AG04450 (cell line): ENCODE results near the gene CCDC117. TPM values are rescaled to one million over a fixed set of nuclear protein-coding genes. Genes with fewer than 3 reads are reported as not detected.

Source experiments
- CTCF ChIA-PET: fragments of 300-600, 350-600 bp; formaldehyde crosslinking; extraction: SDS; loops from one replicate; lab custom pipeline; 2022; ENCODE audit warnings: antibody characterized with exemption, inconsistent platforms; lab: Charles Lee
- POLR2A ChIA-PET: fragments of 350-600 bp; formaldehyde crosslinking; extraction: SDS; loops from one replicate; lab custom pipeline; 2021; ENCODE audit warnings: antibody characterized with exemption, inconsistent platforms; lab: Yijun Ruan, JAX
- DNase-seq: peaks from one replicate; pipeline ENCODE4 v3.0.0-alpha.2; 2011; ENCODE audit warnings: low read depth, low spot score
- H3K27ac ChIP-seq: one replicate; pipeline ENCODE4 v1.5.1; 2012; ENCODE audit warnings: low read depth, low read length, control low read depth
- H3K27me3 ChIP-seq: one replicate; pipeline ENCODE4 v1.6.0; 2012; ENCODE audit warnings: low read length; ENCODE audit not compliant: control insufficient read depth, insufficient read depth
- H3K4me3 ChIP-seq: 2 replicates; pipeline ENCODE4 v1.5.1; 2011; ENCODE audit warnings: mild to moderate bottlenecking, low read depth, low read length, control low read depth
- H3K9me3 ChIP-seq: 2 replicates; pipeline ENCODE4 v1.5.1; 2012; ENCODE audit warnings: low read length; ENCODE audit not compliant: control insufficient read depth, insufficient read depth
- CTCF ChIP-seq: IDR thresholded peaks from 2 replicates; pipeline ENCODE4 v1.5.1; 2011; ENCODE audit warnings: low read depth, low read length, control low read depth, inconsistent platforms
- polyA plus RNA-seq: library from polyadenylated mRNA; depleted of rRNA; stranded (reverse); fragments of >200 nt; gene quantifications from 2 replicates; pipeline ENCODE4 v1.2.3, GENCODE V29; 2011

CCDC117 gene
- polyA plus RNA-seq, 1 experiment = 24.4 TPM

GRCh38 chr22:28830441-28830840 is 57.9 kb downstream of the CCDC117 start:
- DNase-seq = no peak
- no peak overlapping the region for H3K27ac ChIP-seq
- ChIA-PET POLR2A (no interaction called here), CTCF (interaction anchor here (0.5 to 4.4 kb wide), 6 partner anchors 15 to 426 kb away, joined by 3 to 78 read pairs (median 6); no protein-coding TSS in a partner anchor)
- no peak for TF ChIP-seq CTCF
- no peak overlapping the region for H3K4me3 ChIP-seq
- no peaks in the 10 kb centered on the region for H3K9me3 ChIP-seq
- H3K27me3 ChIP-seq = no peaks in the 10 kb centered on the region

- DNase-seq = no peak
- Histone ChIP-seq H3K27me3 (no peaks in the 10 kb centered on the region), H3K27ac (no peak overlapping the region), H3K9me3 (peaks cover 3% of the 10 kb centered on the region; the same call in 1 of the 2 replicates), H3K4me3 (no peak overlapping the region)
- no peak for TF ChIP-seq CTCF
- POLR2A ChIA-PET = no interaction called here
- CTCF ChIA-PET = interaction anchor here (1.1 to 4.4 kb wide), 4 partner anchors 14 to 230 kb away, joined by 4 to 26 read pairs (median 6); no protein-coding TSS in a partner anchor
Observed at GRCh38 chr22:28831140-28832072, 58.9 kb downstream of the CCDC117 start.

GRCh38 chr22:28832731-28833130 is 60.2 kb downstream of the CCDC117 start:
- ChIA-PET POLR2A (no interaction called here), CTCF (interaction anchor here (1.1 to 1.3 kb wide), 3 partner anchors 23 to 237 kb away, joined by 4 to 5 read pairs (median 4); no protein-coding TSS in a partner anchor)
- Histone ChIP-seq H3K27me3 (no peaks in the 10 kb centered on the region), H3K4me3 (no peak overlapping the region), H3K27ac (no peak overlapping the region), H3K9me3 (peaks cover 3% of the 10 kb centered on the region; the same call in 1 of the 2 replicates)
- DNase-seq = no peak
- no peak for TF ChIP-seq CTCF

GRCh38 chr22:28833276-28833923 is 60.9 kb downstream of the CCDC117 start:
- Histone ChIP-seq H3K4me3 (no peak overlapping the region), H3K27me3 (no peaks in the 10 kb centered on the region), H3K27ac (no peak overlapping the region), H3K9me3 (peaks cover 3% of the 10 kb centered on the region; the same call in 1 of the 2 replicates)
- DNase-seq = no peak
- POLR2A ChIA-PET = no interaction called here
- TF ChIP-seq CTCF = no peak
- CTCF ChIA-PET = interaction anchor here (0.8 to 1.2 kb wide), 3 partner anchors 208 to 237 kb away, joined by 4 read pairs; no protein-coding TSS in a partner anchor
